Thyroid gland (tissue), 4 donors: Measurements from ENCODE around the gene NCOR1.

Experiments used
- POLR2A ChIP-seq, 2 donors: fragments of 450-650 bp; IDR thresholded peaks; one replicate each; pipeline ENCODE4 v1.6.1; 2017; ENCODE audit warnings: antibody characterized with exemption in 2 of 2, mild to moderate bottlenecking in 2 of 2, moderate library complexity in 1 of 2
- TF ChIP-seq, protein P1 (sequence below), 6 experiments: fragments of 200-600 bp in 3 of 6; fragments of 450-650 bp in 3 of 6; sonication (generic) in 3 of 6; IDR thresholded peaks; one replicate each; pipeline ENCODE4 v1.5.1; 2016 to 2019; ENCODE audit warnings: antibody characterized with exemption in 6 of 6, mild to moderate bottlenecking in 2 of 6, inconsistent platforms in 1 of 6, moderate library complexity in 1 of 6

DNA sequence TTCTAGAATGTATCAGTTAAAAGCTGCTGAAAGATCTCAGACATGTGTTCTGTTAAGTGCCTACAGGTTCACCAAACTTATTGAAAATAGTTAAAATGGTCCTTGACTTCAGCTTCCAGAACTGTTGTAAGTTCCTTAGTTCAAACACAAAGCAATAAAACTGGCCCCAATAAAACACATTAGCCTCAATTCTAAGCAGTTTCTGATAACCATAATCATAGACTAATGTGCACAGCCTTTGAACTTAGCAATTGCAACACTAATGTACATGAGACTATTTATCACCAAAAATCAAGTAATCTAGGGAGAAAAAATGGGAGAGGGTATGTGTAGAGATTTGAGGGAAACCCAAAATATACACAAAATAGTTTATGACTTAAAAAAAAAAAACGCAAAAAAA is 17.1 kb upstream of the NCOR1 start:
- no peak for TF ChIP-seq POLR2A (IDR thresholded peaks at IDR 0.05)
- TF ChIP-seq, protein P1, sequence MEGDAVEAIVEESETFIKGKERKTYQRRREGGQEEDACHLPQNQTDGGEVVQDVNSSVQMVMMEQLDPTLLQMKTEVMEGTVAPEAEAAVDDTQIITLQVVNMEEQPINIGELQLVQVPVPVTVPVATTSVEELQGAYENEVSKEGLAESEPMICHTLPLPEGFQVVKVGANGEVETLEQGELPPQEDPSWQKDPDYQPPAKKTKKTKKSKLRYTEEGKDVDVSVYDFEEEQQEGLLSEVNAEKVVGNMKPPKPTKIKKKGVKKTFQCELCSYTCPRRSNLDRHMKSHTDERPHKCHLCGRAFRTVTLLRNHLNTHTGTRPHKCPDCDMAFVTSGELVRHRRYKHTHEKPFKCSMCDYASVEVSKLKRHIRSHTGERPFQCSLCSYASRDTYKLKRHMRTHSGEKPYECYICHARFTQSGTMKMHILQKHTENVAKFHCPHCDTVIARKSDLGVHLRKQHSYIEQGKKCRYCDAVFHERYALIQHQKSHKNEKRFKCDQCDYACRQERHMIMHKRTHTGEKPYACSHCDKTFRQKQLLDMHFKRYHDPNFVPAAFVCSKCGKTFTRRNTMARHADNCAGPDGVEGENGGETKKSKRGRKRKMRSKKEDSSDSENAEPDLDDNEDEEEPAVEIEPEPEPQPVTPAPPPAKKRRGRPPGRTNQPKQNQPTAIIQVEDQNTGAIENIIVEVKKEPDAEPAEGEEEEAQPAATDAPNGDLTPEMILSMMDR (IDR thresholded peaks at IDR 0.05), result no peak
